Ishikawa (cell line): Measurements from ENCODE around the gene ZNF556.

Experiments
- CEBPB ChIP-seq: IDR thresholded peaks from 2 replicates; pipeline ENCODE4 v1.6.1; 2012
- CREB1 ChIP-seq: IDR thresholded peaks from 2 replicates; pipeline ENCODE4 v1.6.1; 2012; ENCODE audit warnings: low read depth
- EGR1 ChIP-seq: IDR thresholded peaks from 2 replicates; pipeline ENCODE4 v1.6.1; 2012
- EP300 ChIP-seq: IDR thresholded peaks from 2 replicates; pipeline ENCODE4 v1.6.1; 2012; ENCODE audit warnings: borderline replicate concordance
- FOXM1 ChIP-seq: IDR thresholded peaks from 2 replicates; pipeline ENCODE4 v1.6.1; 2012; ENCODE audit warnings: low read depth, borderline replicate concordance
- NFIC ChIP-seq: IDR thresholded peaks from 2 replicates; pipeline ENCODE4 v1.6.1; 2012
- RAD21 ChIP-seq: IDR thresholded peaks from 2 replicates; pipeline ENCODE4 v1.6.1; 2012; ENCODE audit warnings: low read depth
- REST ChIP-seq: IDR thresholded peaks from 2 replicates; pipeline ENCODE4 v1.6.1; 2012; ENCODE audit warnings: low read depth, mild to moderate bottlenecking
- TAF1 ChIP-seq: IDR thresholded peaks from 2 replicates; pipeline ENCODE4 v1.6.1; 2012; ENCODE audit warnings: low read depth, mild to moderate bottlenecking
- TCF12 ChIP-seq: IDR thresholded peaks from 2 replicates; pipeline ENCODE4 v1.6.1; 2012; ENCODE audit warnings: low read depth
- TEAD4 ChIP-seq: IDR thresholded peaks from 2 replicates; pipeline ENCODE4 v1.6.1; 2012
- YY1 ChIP-seq: IDR thresholded peaks from 2 replicates; pipeline ENCODE4 v1.6.1; 2012; ENCODE audit warnings: low read depth
- ZBTB7A ChIP-seq: IDR thresholded peaks from 2 replicates; pipeline ENCODE4 v1.6.1; 2012; ENCODE audit warnings: low read depth
- TF ChIP-seq, protein P1 (sequence below): IDR thresholded peaks from 2 replicates; pipeline ENCODE4 v1.6.1; 2012
- TF ChIP-seq, protein P2 (sequence below): IDR thresholded peaks from 2 replicates; pipeline ENCODE4 v1.6.1; 2012

Gene ZNF556

GRCh38 chr19:2845107-2845506 lies 22.0 kb upstream of the ZNF556 start:
- TF ChIP-seq, protein P1, sequence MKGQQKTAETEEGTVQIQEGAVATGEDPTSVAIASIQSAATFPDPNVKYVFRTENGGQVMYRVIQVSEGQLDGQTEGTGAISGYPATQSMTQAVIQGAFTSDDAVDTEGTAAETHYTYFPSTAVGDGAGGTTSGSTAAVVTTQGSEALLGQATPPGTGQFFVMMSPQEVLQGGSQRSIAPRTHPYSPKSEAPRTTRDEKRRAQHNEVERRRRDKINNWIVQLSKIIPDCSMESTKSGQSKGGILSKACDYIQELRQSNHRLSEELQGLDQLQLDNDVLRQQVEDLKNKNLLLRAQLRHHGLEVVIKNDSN = no peak
- TF ChIP-seq FOXM1 = no peak
- TF ChIP-seq CREB1 = no peak
- TF ChIP-seq, protein P2, sequence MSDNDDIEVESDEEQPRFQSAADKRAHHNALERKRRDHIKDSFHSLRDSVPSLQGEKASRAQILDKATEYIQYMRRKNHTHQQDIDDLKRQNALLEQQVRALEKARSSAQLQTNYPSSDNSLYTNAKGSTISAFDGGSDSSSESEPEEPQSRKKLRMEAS = no peak
- no peak for TF ChIP-seq CEBPB
- no peak for TF ChIP-seq NFIC
- no peak for TF ChIP-seq ZBTB7A
- no peak for TF ChIP-seq TAF1
- TF ChIP-seq RAD21 = no peak
- no peak for TF ChIP-seq TCF12
- no peak for TF ChIP-seq YY1
- no peak for TF ChIP-seq EGR1
- no peak for TF ChIP-seq EP300
- TF ChIP-seq REST = no peak

DNA sequence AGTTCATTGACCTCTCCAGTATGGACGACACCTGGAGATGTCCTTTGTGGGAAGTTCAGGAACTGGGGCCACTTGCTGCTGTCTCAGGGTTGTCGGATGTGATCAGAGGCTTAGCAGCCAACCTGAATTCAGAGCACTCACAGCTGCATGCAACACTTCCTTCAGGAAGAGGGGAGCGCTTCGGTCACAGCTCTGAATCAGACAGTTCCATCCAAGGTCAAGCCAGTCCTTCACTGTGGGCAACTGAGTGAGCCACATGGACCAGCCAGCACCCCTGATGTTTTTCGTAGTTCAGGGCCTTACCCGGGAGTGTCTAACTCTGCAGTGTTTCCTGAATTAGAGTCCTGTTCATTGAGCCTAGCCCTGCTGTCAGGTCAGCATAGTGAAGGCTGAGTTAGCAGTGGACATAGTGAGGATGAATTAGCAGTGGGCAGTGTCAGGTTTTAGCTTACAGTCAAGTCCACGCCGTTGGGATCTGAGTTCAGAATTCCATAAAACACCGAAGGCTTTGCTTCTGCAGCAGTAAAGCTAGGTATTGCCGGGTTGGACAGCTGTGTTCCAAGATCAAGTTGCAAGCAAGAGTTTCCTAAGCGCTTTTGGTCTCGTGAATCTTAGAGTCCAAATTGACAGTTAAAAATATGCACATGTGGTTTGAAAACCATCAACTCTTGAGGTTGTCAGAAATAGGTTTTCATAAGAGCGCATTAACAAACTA lies 20.8 kb upstream of the ZNF556 start:
- TF ChIP-seq RAD21 = no peak

DNA sequence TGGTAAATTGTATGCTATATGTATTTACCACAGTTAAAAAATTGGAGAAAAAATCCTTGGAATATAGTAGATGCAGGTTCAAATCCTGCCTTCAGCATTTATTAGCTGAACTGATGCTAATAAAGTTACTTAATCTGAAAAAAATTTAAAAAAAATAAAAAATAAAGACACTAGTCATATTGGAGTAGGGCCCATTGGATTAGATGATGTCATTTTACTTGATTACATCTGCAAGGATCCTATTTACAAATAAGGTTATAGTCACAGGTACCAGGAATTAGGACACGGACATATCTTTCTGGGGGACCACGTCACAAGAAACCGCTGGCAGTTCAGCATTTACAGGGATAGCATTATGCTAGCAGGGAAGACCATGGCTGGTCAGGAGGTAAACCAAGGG lies 19.6 kb upstream of the ZNF556 start:
- TF ChIP-seq EP300 = no peak
- no peak for TF ChIP-seq YY1
- TF ChIP-seq, protein P1 = no peak
- TF ChIP-seq CREB1 = no peak
- TF ChIP-seq RAD21 = no peak
- no peak for TF ChIP-seq CEBPB
- TF ChIP-seq, protein P2 = no peak

DNA sequence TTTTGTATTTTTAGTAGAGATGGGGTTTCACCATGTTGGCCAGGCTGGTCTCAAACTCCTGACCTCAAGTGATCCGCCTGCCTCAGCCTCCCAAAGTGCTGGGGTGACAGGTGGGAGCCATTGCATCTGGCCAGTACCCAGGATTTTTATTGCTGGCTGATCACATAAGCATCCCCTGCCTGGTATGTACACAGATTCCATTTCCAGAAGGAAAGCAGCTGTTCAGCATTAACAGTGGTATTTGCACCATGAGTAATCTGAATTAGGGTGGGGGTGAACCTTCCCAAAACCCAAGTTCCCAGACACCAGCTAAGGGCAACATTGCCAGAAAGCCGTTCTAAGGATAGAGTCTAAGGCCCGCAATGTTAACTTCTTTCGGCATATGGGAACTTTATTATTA lies 18.5 kb upstream of the ZNF556 start:
- TF ChIP-seq TAF1 (no peak), REST (no peak), YY1 (no peak), CEBPB (no peak), FOXM1 (no peak), RAD21 (no peak), ZBTB7A (no peak), EP300 (no peak), CREB1 (no peak), NFIC (no peak), EGR1 (no peak), TEAD4 (no peak), TCF12 (no peak)
- TF ChIP-seq, protein P2 = no peak
- TF ChIP-seq, protein P1 = no peak

GRCh38 chr19:2850256-2850925 lies 16.7 kb upstream of the ZNF556 start:
- no peak for TF ChIP-seq ZBTB7A
- TF ChIP-seq NFIC = no peak
- no peak for TF ChIP-seq CREB1
- TF ChIP-seq, protein P1 = no peak
- TF ChIP-seq REST = no peak
- no peak for TF ChIP-seq CEBPB
